Measurements from ENCODE around the gene GTF2A1. TPM values are rescaled to one million over a fixed set of nuclear protein-coding genes. Genes with fewer than 3 reads are reported as not detected.

GTF2A1 gene
- polyA plus RNA-seq, 1 of the 3 experiments (the other 2 are of a cell fraction), result 7.6 TPM

- TF ChIP-seq PBX3 (IDR thresholded peaks at IDR 0.05) (no peak), TAF1 (IDR thresholded peaks at IDR 0.05; ENCODE audit: borderline replicate concordance, low read depth, low read length) (no peak)
- Histone ChIP-seq H3K4me2 (no peak overlapping the region), H3F3A (replicated peaks; ENCODE audit: insufficient read depth) (peaks cover 11% of the 10 kb centered on the region), H3K4me3 (ENCODE audit: low read depth in 2 of 2, low read length in 1 of 2) (no peak overlapping the region), H3K36me3 (replicated peaks in 1 of 2; ENCODE audit: control insufficient read depth in 1 of 2, insufficient read depth in 2 of 2, low read length in 1 of 2) (peaks cover 47 to 61% of the 10 kb centered on the region in 2 experiments), H3K4me1 (ENCODE audit: control insufficient read depth in 1 of 2, insufficient read depth in 2 of 2, low read depth in 1 of 2, low read length in 1 of 2) (no peaks in the 10 kb centered on the region), H2AFZ (ENCODE audit: low read depth) (no peak overlapping the region), H3K9me2 (no peaks in the 10 kb centered on the region), H3K27ac (ENCODE audit: low read depth in 2 of 2, low read length in 1 of 2) (no peak overlapping the region), H4K20me1 (ENCODE audit: insufficient read depth) (no peaks in the 10 kb centered on the region), H3K27me3 (ENCODE audit: insufficient read depth) (no peaks in the 10 kb centered on the region), H3K9me3 (no peaks in the 10 kb centered on the region), H3K9ac (no peak overlapping the region), H3K79me2 (ENCODE audit: insufficient read depth) (peaks cover 21% of the 10 kb centered on the region)
- no peak for DNase-seq
- WGBS (ENCODE audit: low lambda C conversion rate), result 94% methylated on average over 5 of the region's 5 CpGs
- CTCF ChIA-PET, result interaction anchor here (0.7 to 2.2 kb wide), 3 partner anchors 12 to 1040 kb away, joined by 3 to 12 read pairs (median 3); no protein-coding TSS in a partner anchor
- POLR2A ChIA-PET, result no interaction called here
Observed at GRCh38 chr14:81187832-81188522, 32.8 kb downstream of the GTF2A1 start.

DNA sequence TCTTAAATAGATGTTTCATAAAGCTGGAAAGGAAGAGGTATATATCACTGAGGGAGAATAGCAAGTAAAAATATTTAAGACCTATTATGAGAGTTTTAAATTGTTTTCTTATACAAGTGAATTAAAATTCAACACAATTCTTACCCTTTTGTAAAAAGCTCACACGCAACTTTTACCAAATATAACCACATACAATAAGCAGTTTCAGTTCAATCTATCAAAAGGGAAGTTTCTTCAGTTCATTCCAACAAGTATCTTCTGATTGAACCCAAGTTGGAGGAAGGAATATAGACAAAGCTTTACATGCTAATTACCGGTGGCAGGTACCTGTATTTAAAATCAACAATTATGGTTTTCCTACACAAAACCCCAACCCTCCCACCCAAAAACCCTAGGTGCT is 41.1 kb downstream of the GTF2A1 start:
- Histone ChIP-seq H3K4me2 (no peak overlapping the region), H3K4me3 (ENCODE audit: low read depth in 2 of 2, low read length in 1 of 2) (no peak overlapping the region), H3K27me3 (ENCODE audit: insufficient read depth) (no peaks in the 10 kb centered on the region), H4K20me1 (ENCODE audit: insufficient read depth) (no peaks in the 10 kb centered on the region), H3K9me2 (no peaks in the 10 kb centered on the region), H3K27ac (ENCODE audit: low read depth in 2 of 2, low read length in 1 of 2) (no peak overlapping the region), H3K79me2 (ENCODE audit: insufficient read depth) (0 out of 2 replicates have a peak, but pooled peaks cover 4% of the 10 kb centered on the region), H3K4me1 (ENCODE audit: control insufficient read depth in 1 of 2, insufficient read depth in 2 of 2, low read depth in 1 of 2, low read length in 1 of 2) (no peaks in the 10 kb centered on the region), H3K36me3 (replicated peaks in 1 of 2; ENCODE audit: control insufficient read depth in 1 of 2, insufficient read depth in 2 of 2, low read length in 1 of 2) (peaks cover 36 to 45% of the 10 kb centered on the region in 2 experiments), H3K9ac (no peak overlapping the region), H3F3A (replicated peaks; ENCODE audit: insufficient read depth) (peaks cover 11% of the 10 kb centered on the region), H2AFZ (ENCODE audit: low read depth) (no peak overlapping the region), H3K9me3 (no peaks in the 10 kb centered on the region)
- WGBS (ENCODE audit: low lambda C conversion rate), result 97% methylated on average over 2 of the region's 2 CpGs
- no peak for DNase-seq
- ChIA-PET CTCF (interaction anchor here (0.7 to 3.1 kb wide), 2 partner anchors 9 to 285 kb away, joined by 3 to 17 read pairs; no protein-coding TSS in a partner anchor), POLR2A (no interaction called here)
- TF ChIP-seq RXRA (IDR thresholded peaks at IDR 0.05; ENCODE audit: borderline replicate concordance, low read depth) (no peak), TCF12 (IDR thresholded peaks at IDR 0.05) (no peak), USF2 (IDR thresholded peaks at IDR 0.05; ENCODE audit: borderline replicate concordance, low read depth, low read length) (no peak), TEAD4 (IDR thresholded peaks at IDR 0.05; ENCODE audit: borderline replicate concordance, insufficient read depth) (no peak), FOXM1 (IDR thresholded peaks at IDR 0.05; ENCODE audit: low read depth) (no peak), RAD21 (IDR thresholded peaks at IDR 0.05; ENCODE audit: low read length) (no peak), IRF3 (IDR thresholded peaks at IDR 0.05; ENCODE audit: low read depth, low read length) (no peak), EP300 (IDR thresholded peaks at IDR 0.05; ENCODE audit: borderline replicate concordance in 1 of 2, low read depth in 1 of 2, low read length in 1 of 2) (no peak), SIN3A (IDR thresholded peaks at IDR 0.05; ENCODE audit: borderline replicate concordance, low read depth, low read length) (no peak), MXI1 (IDR thresholded peaks at IDR 0.05; ENCODE audit: low read depth, low read length) (no peak), CTCF (IDR thresholded peaks at IDR 0.05) (no peak), EZH2phosphoT487 (IDR thresholded peaks at IDR 0.05; ENCODE audit: borderline replicate concordance, low read depth) (no peak), SMC3 (IDR thresholded peaks at IDR 0.05; ENCODE audit: low read depth, low read length) (no peak)

Measured in SK-N-SH (cell line).